ENCODE data around the gene TBC1D9.
A peak's percentile ranks its signal among the peaks of the same experiment; 100 is the strongest.
"Not testable (repeated sequence)": the region's sequence is repeated elsewhere in the genome, so short reads cannot be mapped to it uniquely, and the experiment has no call there.

Gene TBC1D9

DNA sequence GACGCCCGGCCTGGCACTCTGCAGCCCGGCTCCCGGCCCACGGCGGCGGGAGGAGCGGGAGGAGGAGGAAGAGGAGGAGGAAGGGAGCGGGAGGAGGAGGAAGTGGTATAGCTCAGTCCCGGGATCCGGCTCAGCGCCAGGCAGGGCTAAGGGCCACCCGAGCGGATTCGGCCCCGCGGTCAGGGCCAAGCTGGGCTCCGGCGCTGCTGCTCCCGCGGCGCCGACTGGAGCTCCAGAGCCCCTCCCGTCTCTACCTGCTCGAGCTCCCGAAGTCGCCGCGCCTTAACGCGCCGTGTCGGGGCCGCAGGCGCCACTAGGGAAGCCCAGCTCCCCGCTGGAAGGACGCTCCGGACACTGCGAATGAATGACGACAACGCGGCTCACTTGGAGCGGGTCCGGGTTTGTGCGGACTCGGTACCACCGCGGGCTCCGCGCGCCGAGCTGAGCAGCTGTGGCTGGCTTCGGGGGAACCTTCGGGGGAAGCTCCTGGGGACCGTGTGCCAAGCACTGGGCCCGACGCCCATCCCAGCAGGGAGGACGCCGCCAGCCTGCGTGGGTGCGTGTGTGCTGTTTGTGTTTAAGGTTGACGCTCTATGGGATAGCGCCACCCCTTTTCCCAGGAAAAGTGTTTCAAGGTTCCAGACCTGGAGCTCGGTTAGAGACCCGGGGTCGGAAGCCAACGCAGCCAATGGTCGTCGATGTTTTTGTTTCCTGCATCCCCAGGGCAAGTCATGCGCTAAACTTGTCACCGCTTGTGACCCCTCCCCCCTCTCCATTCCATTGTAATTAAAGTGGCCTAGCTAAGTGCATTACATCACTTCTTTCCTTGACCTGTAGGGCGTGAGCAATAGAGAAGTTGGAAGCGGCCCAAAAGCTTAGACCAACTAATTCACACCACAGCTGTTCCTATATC lies at the start of gene TBC1D9:
Gene TBC1D9, minus strand, starts transcription at position 67 of the 913 bp plus-strand sequence. CDS start 340 bp downstream, outside the sequence.
- peak; percentile 99 for DNase-seq

DNA sequence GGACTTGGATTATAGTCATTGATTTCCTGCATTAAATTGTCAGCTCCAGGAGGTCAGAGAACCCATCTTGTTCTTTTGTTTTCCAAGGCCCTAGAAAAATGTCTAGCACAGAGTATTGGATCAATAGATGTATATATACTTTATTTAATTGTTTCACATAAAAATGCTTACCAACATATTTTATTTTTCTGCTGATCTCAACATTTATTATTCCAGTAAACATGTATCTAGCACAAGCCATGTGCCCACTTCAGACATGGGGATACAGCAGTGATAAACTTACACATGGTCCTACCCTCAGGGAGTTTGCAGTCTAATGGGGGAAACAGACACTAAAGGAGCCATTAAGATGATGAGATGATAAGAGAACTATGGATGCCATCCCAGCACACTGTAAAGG lies 49.1 kb upstream of the TBC1D9 start:
- DNase-seq: no peak

DNA sequence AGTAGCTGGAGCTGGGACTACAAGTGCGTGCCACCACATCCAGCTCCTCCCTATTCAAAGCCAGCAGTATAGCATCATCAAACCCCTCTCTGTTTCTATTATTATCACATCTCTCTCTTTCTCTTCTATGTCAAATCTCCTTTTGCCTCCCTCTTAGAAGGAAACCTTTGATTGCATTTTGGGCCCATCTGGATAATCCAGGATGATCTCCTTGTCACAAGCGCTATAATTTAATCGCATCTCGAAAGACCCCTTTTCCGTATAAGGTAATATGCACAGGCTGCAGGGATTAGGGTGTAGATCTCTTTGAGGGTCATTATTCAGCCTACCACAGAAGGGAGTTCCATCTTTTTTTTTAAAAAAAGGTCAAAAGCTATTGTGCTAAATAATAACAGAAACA lies 46.4 kb upstream of the TBC1D9 start:
- peak; percentile 96 for DNase-seq

- DNase-seq: peak; percentile 35
These were observed 44.5 kb upstream of the TBC1D9 start for GRCh38 chr4:140800666-140801065.

DNA sequence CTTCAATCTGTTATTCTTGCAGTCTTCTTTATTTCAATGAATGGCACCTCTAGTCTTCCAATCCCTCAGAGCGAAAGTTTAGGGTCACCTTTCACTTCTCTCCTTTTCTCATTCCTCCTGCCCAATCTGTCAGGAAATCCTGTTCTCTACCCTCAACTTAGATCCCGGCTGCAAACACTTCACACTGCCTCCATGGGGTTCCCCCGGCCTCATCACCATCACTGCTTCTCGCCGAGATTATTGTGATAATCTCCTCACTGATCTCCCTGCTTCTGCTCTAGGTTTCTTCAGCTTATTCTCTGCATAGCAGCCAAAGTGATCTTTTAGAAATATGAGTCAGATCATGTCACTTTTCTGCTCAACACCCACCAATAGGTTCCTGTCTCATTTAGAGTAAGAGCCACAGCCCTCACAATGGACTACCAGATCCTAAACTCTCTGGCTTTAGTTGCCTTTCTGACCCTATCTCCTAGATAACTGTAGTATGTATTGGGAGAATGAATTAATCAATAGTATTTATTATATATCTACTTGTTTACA lies 43.6 kb upstream of the TBC1D9 start:
- DNase-seq: peak; percentile 57

- peak; percentile 63 for DNase-seq
These were observed 37.1 kb upstream of the TBC1D9 start for GRCh38 chr4:140793291-140793690.

DNA sequence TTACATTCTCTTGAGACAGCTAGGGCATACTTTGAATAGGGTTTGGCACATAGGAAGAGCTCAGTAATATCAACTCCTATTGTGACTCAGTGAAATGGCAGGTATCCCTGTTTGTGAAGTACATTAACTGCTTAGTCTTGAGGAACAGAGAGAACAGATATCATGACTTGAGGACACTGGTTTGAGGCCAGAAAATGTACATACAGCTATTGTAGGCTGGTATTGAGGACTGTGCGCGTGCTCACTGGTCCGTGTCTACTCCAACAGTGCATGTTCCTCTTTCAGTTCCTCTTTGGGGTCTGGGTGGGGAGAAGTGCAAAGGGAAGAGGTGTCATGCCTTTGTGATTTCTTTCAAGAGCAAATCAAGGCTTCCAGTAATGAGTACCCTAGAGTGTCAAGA lies 34.6 kb upstream of the TBC1D9 start:
- DNase-seq: no peak

GRCh38 chr4:140790171-140790570 lies 34.0 kb upstream of the TBC1D9 start:
- no peak for DNase-seq

DNA sequence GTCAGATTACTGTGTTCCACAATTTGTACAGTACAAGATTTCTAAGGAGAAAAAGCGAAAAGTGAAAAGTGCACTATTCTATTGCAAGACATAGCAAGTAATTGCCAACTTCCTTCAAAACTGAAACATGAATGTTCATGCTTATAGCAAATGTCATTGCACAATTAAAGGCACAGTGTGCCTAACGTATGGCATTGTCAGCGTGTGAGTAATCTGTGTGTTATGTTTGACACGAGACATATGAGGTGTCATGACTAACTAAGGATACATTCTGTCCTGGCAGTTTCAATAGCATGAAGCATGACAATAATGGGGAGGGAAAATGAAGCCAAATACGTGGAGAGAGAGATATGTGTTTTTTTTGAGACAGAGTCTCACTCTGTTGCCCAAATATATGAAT lies 33.6 kb upstream of the TBC1D9 start:
- DNase-seq: no peak

DNA sequence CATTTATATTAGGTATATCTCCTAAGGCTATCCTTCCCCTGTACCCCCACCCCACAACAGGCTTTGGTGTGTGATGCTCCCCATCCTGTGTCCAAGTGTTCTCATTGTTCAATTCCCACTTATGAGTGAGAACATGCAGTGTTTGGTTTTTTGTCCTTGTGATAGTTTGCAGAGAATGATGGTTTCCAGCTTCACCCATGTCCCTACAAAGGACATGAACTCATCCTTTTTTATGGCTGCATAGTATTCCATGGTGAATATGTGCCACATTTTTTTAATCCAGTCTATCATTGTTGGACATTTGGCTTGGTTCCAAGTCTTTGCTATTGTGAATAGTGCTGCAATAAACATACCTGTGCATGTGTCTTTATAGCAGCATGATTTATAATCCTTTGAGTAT lies 26.6 kb upstream of the TBC1D9 start:
- DNase-seq: not testable (repeated sequence)

DNA sequence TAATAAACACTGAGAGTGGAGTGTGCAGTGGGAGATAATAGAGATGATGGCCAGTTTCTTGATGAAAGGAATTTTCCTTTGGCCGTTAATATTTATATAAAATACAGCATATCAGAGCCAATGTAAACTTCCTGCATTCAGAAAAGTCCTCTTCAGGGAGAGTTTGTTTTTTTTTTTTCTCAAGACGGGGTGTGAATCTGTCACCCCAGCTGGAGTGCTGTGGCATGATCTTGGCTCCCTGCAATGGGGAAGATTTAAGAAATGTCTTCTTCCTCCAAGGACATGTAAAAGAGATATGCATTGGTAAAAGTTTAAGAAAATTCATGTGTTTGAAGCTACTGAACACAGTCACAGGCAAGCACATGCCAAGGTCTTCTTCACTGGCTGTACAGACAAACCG lies 25.4 kb upstream of the TBC1D9 start:
- no peak for DNase-seq

DNA sequence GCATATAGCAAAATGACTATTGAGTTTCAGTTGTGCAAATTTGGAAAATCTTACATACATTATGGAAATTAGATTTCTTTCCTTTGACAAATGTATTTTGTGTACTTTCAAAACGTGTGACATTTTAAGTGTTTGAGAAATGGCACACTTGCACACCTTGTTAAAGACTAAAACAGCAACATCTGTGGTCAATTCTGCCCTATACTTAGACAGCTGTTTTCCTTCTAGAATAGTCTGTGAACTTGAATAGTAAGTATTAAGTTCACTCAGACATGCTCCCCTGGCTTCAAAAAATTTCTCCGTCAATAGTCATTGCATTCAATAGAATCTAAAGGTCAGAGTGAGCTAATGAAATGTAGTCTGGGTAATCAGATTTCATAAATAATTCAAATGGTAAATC lies 21.7 kb upstream of the TBC1D9 start:
- DNase-seq: no peak

- DNase-seq: no peak
These were observed 21.2 kb upstream of the TBC1D9 start for GRCh38 chr4:140777386-140777785.

DNA sequence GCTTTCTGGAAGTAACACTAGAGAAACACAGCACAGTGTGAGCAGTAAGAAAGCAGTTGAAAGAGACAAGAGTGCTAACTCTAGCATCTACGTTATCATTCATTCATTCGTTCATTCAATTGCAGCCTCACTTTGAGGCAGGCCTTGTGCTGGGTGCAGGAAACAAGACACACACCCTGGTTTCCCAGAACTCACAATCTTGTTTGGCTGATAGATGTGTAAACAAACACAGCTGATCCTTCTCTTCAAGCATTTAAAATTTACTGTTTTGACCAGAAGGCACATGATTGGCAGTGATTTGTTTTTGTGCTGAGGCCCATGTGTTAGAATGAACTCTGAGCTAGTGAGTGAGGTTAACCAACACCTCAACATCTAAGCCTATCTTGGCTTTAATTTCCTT lies 20.4 kb upstream of the TBC1D9 start:
- peak; percentile 6 for DNase-seq

- DNase-seq: no peak
These were observed 18.8 kb upstream of the TBC1D9 start for GRCh38 chr4:140774956-140775355.

GRCh38 chr4:140774510-140774909 lies 18.3 kb upstream of the TBC1D9 start:
- no peak for DNase-seq

GRCh38 chr4:140769209-140769608 lies 13.0 kb upstream of the TBC1D9 start:
- DNase-seq: no peak

GRCh38 chr4:140764785-140765392 lies 8.7 kb upstream of the TBC1D9 start:
- DNase-seq: no peak

DNA sequence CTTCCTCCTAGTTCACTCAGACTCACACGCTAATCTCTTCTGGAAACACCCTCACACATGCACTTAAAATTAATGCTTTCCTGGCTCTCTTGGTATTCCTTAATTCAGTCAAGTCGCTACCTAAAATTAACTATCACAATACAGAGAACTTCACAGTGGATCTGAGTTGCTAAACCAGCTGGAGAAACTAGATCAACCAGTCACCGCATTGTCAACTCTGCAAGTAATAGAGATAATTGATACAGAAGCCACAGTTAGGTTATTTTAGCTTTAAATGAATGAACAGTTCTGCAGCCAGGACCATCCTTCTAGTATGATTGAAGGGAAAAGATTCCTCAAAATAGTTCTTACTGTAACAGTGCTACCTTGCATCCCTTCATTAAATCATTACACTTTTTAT lies 6.0 kb upstream of the TBC1D9 start:
- DNase-seq: no peak

DNA sequence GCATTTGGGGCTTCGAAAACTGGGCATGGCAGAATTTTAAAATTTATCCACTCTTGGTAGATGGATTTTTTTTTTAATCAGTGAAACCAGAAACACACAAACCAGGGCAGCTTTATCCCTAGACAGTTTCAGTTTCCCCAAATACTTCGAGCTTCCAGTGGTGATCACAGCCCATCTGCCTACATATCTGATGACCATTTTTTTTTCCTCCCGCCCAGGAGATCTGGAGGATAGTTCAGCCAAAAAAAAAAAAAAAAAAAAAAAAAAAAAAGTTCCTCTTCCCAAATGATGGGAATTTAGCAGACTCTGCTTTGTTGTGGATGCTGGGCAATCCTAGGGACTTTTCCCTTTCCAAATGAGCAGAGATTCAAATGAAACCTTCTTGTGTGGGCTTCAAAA lies 1.0 kb upstream of the TBC1D9 start:
- DNase-seq: peak; percentile 89

- peak; percentile 74 for DNase-seq
These were observed 339 bp downstream of the TBC1D9 start for GRCh38 chr4:140755774-140756318.

GRCh38 chr4:140754918-140755773 lies 1.0 kb downstream of the TBC1D9 start:
- DNase-seq: peak; percentile 29

GRCh38 chr4:140753329-140753728 lies 2.9 kb downstream of the TBC1D9 start:
- no peak for DNase-seq

Measured in NCI-H82 (cell line).